Measurements from ENCODE around the gene MSH3. TPM values are rescaled to one million over a fixed set of nuclear protein-coding genes. Genes with fewer than 3 reads are reported as not detected.

MSH3 gene
- total and polyA plus RNA-seq, 8 donors: 2.3 to 25.5 (median 9.9) TPM

- WGBS, 5 donors: 31 to 53% (median 36%) methylated on average over 4 of the region's 4 CpGs
- no peak overlapping the region for H3K27ac ChIP-seq
- no peak for TF ChIP-seq CTCF (IDR thresholded peaks at IDR 0.05)
- no peak for TF ChIP-seq EP300 (IDR thresholded peaks at IDR 0.05)
- no peak for TF ChIP-seq POLR2A (IDR thresholded peaks at IDR 0.05)
- TF ChIP-seq POLR2AphosphoS5 (IDR thresholded peaks at IDR 0.05): no peak
- intact Hi-C loops (cut with DNase I; ENCODE audit: low total_unique reads): no loop called here
- H3K9me3 ChIP-seq: no peaks in the 10 kb centered on the region
- H3K4me1 ChIP-seq: no peaks in the 10 kb centered on the region
- H3K36me3 ChIP-seq: peaks cover 6 to 76% (median 50%) of the 10 kb centered on the region in 4 donors
- no peaks in the 10 kb centered on the region for H3K27me3 ChIP-seq
- H3K4me3 ChIP-seq: no peak overlapping the region
- peak in 1 of 2 donors; percentile 20 for DNase-seq
Observed at GRCh38 chr5:80644900-80645299, 9.6 kb upstream of the MSH3 start.

- peaks cover 6 to 56% (median 32%) of the 10 kb centered on the region in 4 donors for H3K36me3 ChIP-seq
- no peak for TF ChIP-seq POLR2A (IDR thresholded peaks at IDR 0.05)
- no peak for TF ChIP-seq EP300 (IDR thresholded peaks at IDR 0.05)
- no peak for TF ChIP-seq CTCF (IDR thresholded peaks at IDR 0.05)
- no peak for TF ChIP-seq POLR2AphosphoS5 (IDR thresholded peaks at IDR 0.05)
- 83 to 92% (median 88%) methylated on average over 3 of the region's 3 CpGs for WGBS, 5 donors
- no peak overlapping the region for H3K4me3 ChIP-seq
- DNase-seq: no peak
- H3K27ac ChIP-seq: no peak overlapping the region
- H3K4me1 ChIP-seq: no peaks in the 10 kb centered on the region
- H3K9me3 ChIP-seq: no peaks in the 10 kb centered on the region
- H3K27me3 ChIP-seq: no peaks in the 10 kb centered on the region
- intact Hi-C loops (cut with DNase I; ENCODE audit: low total_unique reads): no loop called here
Observed at GRCh38 chr5:80646926-80647325, 7.5 kb upstream of the MSH3 start.

- peak in 1 of 2 donors; percentile 6 for DNase-seq
- Histone ChIP-seq H3K27me3 (no peaks in the 10 kb centered on the region), H3K9me3 (no peaks in the 10 kb centered on the region), H3K36me3 (peaks cover 5 to 27% (median 24%) of the 10 kb centered on the region in 4 donors), H3K4me1 (peaks cover 11 to 28% (median 18%) of the 10 kb centered on the region in 4 donors), H3K27ac (peak overlapping the region in 2 of 5 donors; percentile 35 to 98), H3K4me3 (peak overlapping the region; percentile 79 to 93 (median 82))
- intact Hi-C loops (cut with DNase I; ENCODE audit: low total_unique reads): no loop called here
- TF ChIP-seq POLR2A (IDR thresholded peaks at IDR 0.05): no peak
- TF ChIP-seq CTCF (IDR thresholded peaks at IDR 0.05): no peak
- no peak for TF ChIP-seq EP300 (IDR thresholded peaks at IDR 0.05)
- TF ChIP-seq POLR2AphosphoS5 (IDR thresholded peaks at IDR 0.05): no peak
- 34 to 45% (median 38%) methylated on average over 7 to 8 of the region's 8 CpGs for WGBS, 5 donors
Observed at GRCh38 chr5:80653502-80653901, 950 bp upstream of the MSH3 start.

- H3K9me3 ChIP-seq: no peaks in the 10 kb centered on the region
- peak overlapping the region; percentile 79 to 93 (median 82) for H3K4me3 ChIP-seq
- no peaks in the 10 kb centered on the region for H3K27me3 ChIP-seq
- TF ChIP-seq CTCF (IDR thresholded peaks at IDR 0.05) (no peak), POLR2A (IDR thresholded peaks at IDR 0.05) (no peak), POLR2AphosphoS5 (IDR thresholded peaks at IDR 0.05) (no peak), EP300 (IDR thresholded peaks at IDR 0.05) (no peak)
- 0 to 2% (median 0%) methylated on average over 13 to 24 of the region's 24 CpGs for WGBS, 5 donors
- peaks cover 11 to 28% (median 18%) of the 10 kb centered on the region in 4 donors for H3K4me1 ChIP-seq
- H3K36me3 ChIP-seq: peaks cover 4 to 28% (median 26%) of the 10 kb centered on the region in 4 donors
- DNase-seq: peak in 1 of 2 donors; percentile 52
- intact Hi-C loops (cut with DNase I; ENCODE audit: low total_unique reads): no loop called here
- peak overlapping the region in 4 of 5 donors; percentile 35 to 98 (median 66) for H3K27ac ChIP-seq
Observed at GRCh38 chr5:80654054-80654390, 430 bp upstream of the MSH3 start.

Data from stomach (tissue), 9 donors.